SIG-M5 treated with dmso at 0.1 percent for 504 hours (cell line): Measurements from ENCODE around the gene UPP2.

Source experiments
- DNase-seq: peaks from one replicate; lab custom pipeline; 2025; ENCODE audit not compliant: unreplicated experiment; lab: John Stamatoyannopoulos, UW

Gene UPP2

DNA sequence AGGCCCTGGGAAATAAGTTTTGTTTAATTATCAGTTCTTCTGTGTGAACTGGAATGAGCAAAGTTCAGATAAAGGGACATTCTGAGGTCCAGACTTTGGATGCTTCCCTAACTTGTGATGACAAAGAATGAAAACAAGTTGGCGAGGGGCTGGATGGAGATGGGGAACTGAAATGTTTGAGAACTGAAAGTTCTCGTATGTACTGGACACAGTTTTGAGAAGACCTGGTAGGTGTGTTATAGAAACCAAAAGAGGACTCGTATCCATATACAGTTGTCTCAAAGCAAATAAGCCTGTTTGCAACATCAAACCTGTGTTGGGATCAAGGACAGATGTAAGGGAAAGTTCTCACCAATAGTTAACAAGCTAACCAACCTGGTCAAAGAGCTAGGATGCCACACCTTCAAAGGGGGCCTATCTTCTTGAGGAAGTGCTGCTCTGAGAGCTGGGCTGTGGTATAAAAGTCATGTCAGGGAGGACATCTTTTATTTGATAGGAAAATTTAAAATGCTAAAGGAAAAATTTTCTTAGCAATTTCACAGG, at the start of gene UPP2:
TSS of gene UPP2 (plus strand) at position 493 of the 543 bp plus-strand sequence. CDS start 188 bp downstream, outside the sequence.
- no peak for DNase-seq

DNA sequence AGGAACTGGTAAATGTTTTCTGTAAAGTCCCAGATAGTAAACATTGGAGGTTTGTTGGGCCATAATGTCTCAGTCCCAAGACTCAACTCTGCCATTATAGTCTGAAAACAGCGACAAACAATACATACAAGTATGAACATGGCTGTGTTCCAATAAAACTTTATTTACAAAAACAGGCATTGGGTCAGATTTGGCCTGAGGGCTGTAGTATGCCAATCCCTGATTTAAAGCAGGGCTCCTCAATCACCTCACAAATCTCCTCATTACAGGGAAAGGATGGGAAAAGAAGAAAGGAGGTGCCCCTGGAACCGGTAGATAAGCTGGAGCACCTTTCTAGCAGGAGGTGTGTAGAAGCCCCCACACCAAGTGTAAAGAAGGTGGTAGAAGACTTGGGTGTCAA, 48.9 kb upstream of the UPP2 start:
- no peak for DNase-seq

DNA sequence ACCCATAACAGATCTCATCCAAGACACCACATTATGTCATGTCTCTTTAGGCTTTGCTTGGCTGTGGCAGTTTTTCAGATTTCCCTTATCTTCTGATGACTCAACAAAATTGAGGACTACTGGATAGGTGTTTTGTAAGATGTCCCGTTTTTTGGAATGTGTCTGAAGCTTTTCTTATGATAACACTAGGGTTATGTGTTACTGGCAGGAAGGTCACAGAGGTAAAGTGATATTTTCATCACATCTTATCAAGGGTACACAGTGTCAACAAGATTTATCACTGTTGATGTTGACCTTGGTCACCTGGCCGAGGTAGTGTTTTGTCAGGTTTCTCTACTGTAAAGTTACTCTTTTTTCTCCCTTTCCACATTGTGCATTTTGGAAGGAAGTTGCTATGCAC, 44.8 kb upstream of the UPP2 start:
- no peak for DNase-seq

DNA sequence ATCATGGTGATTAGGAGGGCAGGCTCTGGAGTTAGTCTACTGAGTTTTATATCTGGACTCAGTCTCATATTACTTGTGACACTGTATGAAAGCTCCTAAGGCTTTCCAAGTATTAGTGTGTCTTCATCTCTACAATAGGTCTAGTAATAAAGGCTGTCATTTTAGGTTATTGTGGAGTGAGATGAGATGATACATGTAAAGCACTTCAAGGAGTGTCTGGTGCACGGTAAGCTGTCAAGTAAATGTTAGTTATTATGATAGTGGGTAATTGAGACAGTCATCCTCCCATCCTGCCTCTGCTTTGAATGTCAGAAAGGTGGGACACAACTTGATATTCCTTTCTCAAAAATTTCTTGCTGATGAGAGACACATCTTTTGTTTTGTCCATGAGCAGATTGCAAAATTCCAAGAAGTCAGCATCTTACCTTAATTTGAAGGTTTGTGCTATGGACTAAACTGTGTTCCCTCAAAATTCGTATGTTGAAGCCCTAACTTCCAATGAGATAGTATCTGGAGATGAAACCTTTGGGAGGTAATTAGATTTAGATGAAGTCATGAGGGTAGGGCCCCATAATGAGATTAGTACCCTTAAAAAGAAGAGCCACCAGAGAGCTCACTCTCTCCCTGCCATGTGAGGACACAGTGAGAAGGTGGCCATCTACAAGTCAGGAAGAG, 41.4 kb upstream of the UPP2 start:
- no peak for DNase-seq

DNA sequence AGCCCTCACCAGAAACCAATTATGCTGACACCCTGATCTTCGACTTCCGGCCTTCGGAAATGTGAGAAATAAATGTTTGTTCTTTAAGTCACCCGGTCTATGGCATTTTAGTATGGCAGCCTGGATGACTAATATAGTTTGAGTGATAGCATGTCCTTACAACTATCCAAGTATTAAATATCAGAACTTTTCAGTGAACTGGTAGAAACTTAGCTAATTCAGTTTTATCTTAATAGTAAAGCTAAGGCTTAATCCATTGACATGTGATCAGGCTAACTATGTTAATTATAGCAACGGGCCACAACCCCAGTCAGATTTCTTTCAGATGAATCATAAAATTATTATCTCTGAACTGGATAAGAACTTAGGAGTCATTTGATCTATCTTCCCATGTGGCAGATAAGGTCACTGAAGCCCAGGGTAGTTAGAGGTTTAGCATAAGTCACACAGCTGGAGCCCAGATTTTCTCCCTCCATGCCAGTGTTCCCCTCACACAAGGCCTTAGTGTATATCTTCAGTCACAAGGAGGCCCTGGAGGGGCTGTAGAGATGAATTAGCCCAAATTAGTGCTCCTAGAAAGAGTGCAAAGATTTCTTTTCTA, 40.7 kb upstream of the UPP2 start:
- no peak for DNase-seq

DNA sequence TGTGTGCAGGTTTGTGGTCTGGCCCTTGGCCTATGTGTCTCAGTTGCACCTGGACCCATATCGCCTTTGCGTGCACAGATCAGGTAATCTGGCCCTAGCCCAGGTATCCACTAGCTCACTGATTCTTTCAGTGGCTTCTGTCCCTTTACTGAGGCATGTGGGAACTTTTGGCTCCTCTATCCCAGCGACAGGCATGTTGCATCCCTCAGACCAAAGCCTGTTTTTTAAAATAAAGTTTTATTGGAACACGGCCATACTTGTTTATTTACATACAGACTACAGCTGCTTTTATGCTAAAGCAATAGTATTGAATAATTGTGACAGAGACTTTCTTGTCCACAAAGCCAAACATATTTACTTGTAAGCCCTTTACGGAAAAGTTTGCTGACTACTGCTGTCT, 39.9 kb upstream of the UPP2 start:
- no peak for DNase-seq

DNA sequence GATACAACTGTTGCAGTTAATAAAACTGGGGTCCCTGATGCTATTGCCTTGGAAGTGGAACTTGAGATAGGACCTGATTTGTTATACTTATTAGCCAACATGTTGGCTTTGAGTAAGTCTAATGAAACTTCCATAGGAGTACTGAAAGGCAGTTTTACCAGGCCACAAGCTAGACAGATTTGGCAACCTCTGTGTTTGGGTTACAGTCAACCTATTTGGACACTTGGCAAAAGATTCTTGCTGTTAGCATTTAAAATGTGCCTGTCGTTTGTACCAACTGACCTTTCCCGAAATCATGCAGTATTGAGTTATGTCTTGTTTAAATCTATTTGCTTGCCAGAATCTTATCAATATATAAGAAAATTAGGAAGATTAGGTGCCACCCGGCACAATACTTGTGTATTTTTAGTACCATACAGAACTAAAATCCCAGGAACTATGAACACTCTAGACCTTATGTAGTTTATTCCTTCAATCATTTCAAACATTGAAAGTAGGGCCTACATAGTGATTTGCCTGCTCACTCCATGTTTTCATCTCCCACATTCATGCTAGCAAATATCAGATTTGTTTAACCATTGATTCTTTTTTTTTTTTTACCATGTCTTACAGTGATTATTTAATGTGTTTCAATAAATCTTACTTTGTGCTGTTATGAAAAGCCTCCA, 35.5 kb upstream of the UPP2 start:
- no peak for DNase-seq

DNA sequence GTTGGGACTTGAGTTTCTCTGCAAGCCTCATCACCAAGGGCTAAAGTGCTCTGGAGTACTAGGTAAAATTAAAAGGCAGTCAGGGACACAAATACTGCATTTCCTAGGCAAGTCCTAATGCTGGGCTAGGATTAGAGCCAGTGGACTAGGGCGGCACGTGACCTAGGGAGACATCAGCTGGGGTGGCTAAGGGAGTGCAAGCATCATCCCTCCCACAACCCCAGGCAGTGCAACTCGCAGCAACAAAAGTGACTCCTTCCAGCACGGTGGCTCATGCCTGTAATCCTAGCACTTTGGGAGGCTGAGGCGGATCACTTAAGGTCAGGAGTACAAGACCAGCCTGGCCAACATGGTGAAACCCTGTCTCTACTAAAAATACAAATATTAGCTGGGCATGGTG, 30.7 kb upstream of the UPP2 start:
- no peak for DNase-seq

DNA sequence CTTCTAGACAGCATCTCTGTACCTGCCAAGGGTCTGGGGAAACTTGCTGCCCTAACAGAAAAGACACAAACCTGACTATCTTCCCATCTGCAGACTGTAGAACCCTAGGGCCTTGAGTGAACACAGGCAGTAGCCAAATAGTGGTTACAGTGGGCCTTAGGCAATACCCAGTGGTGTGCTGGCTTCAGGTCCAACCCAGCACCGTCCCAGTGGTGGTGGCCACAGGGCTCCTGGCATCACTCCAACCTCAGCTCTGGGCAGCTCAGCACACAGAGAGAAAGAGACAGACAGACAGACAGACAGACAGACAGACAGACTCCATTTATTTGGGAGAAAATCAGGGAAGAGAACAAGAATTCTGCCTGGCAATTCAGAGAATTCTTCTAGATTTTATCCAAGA, 29.3 kb upstream of the UPP2 start:
- no peak for DNase-seq

DNA sequence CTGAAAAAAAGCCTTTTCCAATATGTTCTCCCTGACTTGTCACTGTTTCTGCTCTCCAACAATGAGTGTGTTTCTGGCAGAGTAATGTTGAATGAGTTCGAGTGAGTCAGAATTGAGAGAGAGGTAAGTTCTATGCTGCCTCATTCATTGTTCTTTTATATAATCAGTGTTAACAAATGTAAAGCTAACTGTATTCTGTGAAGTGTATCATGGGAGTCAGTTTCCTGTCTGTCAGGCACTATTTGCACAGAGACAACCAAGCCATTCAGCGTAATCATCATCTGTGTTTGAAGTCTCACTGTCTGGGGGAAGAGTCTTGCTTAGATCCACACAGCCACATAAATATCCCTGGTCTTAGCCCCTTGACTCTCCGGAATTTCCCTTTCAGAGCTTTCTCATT, 22.0 kb upstream of the UPP2 start:
- no peak for DNase-seq

DNA sequence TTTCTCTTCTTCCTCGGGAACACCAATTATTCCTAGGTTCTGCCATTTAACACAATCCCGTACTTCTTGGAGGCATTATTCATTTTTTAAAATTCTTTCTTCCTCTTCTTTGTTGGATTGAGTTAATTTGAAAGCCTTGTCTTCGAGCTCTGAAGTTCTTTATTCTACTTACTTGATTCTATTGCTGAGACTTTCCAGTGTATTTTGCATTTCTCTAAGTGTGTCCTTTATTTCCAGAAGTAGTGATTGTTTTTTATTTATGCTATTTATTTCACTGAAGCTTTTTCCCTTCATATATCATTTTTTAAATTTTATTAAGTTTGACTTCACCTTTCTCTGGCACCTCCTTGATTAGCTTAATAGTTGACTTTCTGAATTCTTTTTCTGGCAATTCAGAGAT, 13.6 kb upstream of the UPP2 start:
- DNase-seq, result no peak

DNA sequence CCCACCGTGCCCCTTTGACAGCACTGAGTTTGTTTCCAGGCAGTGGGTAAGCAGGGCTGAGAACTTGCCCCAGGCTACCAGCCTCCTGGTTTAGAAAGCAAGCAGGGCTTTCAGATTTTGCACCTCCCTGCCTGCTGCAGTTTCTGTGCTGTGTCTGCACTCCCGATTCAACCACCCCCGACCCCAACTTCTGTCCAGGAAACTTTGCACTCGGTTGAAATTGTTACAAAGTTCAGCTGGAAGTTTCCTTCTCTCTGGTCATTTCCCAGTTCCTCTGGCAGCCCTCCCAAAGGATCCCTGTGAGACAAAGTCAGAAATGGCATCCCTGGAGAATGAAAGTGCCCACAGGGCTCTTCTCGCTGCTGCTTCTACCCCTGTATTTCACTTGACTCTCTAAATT, 12.4 kb upstream of the UPP2 start:
- DNase-seq, result no peak

DNA sequence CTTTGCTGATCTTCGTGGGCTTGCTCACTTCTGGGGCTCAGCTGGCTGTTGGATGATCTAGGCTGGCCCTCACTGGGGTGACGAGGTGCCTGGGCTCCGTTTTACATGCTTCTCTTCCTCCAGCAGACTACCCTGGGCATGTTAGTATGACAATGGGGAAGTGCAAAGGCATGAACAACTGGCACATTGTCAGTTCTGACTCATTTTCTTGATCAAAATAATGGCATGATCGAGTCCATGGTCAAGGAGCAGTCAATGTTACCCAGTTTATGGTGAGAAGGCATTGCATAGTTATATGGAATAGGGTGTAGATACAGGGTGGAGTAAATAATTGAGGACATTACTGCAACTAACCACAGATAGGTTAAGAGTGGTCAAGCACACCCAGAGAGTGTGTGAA, 10.0 kb upstream of the UPP2 start:
- DNase-seq, result no peak

DNA sequence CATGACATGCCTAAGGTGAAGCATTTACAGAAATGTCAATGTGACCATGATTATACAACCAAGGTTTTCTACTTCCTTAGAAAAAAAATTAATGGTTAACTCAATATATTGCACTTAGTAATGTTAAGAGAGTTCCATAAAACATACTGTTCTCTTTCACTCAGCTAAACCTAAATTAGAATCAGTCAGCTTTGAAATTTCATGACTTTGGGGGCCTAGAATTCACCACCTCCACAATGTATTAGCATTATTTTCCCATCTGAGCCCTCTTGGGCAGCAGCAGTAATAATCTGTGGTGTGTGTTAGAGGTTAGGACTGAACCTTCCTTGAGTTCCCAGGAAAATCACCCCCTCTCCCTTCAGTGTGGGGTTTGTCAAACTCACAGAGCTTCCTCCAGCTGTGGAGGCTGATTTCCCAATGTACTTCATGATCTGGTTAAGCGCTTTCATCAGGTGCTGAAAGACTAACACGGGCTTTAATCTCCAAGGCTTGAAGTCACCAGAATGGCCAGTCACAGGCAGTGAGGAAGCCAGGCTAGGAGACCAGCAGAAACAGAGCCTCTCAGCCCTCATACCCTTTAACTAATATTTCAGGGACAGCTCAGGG, 7.1 kb upstream of the UPP2 start:
- no peak for DNase-seq

DNA sequence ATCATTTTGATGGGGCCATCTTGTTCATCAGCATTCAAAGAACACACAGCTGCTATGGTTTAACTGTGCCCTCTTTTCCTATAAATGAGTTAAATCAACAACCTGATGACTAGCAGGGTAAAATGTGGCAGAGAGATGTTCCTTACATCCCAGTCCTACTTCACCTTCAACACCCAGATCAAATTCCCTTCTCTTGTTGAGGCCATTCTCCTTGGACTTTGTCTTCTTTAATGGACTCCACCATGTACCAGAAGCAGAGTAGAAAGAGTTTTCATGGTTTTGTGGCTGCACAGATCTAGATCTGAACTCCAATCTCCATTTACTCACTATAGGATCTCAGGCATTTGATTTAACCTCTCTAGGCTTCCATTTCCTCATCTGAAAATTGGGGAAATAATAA, 6.4 kb upstream of the UPP2 start:
- no peak for DNase-seq

DNA sequence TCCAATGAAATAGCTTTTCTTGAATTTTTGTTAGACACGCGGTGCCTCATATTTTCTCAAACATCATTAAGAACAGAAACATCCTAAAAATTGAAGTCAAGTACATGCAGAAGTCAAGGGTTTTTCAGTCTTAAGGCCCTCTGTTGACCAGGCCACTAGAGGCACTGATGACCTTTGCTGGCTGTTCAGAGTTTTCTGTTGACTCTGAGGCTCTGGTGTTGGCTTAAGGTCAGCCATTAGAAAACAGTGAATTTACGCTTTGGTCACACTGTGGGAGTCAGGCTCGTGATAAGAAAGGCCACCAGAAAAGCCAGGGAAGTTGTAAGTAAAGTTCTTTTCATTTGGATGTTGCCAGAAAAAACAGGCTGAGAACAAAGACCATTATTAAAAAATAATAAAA, 5.8 kb upstream of the UPP2 start:
- DNase-seq, result no peak

DNA sequence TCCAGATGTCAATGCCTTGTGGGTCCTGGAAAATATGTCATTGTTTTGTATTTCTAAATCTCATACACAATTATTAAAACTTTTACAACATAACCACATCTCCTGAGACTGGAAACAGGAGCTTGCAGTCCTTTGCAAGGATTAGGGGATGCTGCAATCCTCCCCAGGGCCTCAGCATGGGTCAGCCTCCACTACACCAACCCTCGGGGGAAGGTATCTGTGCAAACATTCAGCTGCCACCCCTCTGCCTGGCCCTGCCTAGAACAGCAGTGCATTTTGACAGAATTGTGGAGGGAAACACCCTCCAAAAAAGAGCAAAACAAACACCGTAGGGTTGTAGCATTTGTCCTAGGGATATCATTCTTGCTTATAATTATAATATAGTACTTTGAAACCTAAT, 4.2 kb upstream of the UPP2 start:
- no peak for DNase-seq

DNA sequence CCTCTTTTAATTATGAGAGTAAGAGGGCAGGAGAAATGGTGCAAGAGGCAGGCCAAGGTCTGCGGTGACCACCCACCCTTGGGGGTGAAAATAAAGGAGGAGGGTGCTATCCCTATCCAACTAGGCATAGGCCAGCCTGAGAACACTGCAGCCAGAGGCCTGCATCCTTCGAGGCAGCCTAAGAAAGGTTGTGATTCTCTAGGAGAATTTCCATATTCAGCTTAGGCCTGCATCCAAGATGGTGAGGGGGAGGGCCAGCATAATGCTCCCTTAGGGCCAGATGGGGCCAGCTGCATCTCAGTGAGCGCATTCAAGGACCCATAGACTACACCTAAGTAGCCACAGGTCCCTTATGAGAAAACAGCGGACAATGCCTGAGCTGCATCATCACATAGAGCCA, 3.5 kb upstream of the UPP2 start:
- DNase-seq, result no peak

DNA sequence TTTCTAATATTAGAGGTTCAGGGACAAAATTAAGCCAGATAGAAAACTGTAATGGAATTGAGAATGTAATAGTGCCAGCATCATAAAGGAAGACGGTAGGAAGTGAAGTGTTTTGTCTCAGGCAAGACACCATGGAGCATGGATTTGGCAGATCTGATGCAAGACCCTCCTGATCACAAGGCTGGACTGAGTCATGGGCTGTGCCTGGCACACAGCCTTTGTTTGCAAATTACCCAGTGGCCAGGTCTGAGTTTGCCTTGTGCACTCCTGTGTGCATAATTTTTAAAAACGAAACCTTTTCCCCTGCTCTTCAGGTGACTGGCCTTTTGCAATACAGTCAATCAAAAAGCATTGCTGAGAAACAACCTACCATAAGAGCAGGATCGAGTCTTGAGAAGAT, 2.0 kb upstream of the UPP2 start:
- DNase-seq, result no peak

DNA sequence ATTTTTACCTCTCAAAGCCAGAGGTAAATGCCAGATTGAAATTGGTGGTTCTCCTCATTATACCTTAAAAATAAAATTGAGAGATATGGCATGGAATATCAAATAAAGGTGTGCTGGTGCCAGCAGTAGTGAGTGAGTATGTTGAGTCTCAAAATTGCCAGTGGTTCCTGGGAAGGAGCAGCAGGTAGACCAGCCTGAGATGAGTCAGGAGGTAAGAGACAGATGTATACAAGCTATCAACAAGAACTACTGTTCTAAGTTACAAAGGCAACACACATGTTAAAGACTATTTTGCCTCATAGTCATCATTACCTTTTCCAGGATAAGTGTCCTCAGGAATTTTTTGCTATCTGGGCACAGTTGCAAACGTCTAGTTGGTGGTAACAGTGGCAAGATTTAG, 1.3 kb upstream of the UPP2 start:
- no peak for DNase-seq

DNA sequence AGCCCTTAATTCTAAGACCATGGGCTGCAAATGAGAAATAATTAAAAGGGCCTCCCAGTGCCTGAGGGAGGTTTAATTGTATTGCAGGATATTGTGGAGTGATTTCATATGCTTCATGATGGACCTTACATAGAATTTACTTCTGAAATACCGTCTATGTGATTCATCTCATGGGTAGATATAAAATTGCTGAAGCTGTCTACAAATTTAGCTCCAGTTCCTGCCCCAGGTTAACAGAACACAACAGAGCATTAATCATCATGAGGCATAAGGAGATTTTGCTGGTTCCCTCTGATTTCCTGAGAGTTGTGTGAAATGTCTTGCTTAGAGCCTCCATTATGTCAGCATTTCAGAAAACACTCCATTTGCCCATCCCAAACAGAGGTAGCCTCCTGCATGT, 770 bp downstream of the UPP2 start:
- DNase-seq, result no peak

DNA sequence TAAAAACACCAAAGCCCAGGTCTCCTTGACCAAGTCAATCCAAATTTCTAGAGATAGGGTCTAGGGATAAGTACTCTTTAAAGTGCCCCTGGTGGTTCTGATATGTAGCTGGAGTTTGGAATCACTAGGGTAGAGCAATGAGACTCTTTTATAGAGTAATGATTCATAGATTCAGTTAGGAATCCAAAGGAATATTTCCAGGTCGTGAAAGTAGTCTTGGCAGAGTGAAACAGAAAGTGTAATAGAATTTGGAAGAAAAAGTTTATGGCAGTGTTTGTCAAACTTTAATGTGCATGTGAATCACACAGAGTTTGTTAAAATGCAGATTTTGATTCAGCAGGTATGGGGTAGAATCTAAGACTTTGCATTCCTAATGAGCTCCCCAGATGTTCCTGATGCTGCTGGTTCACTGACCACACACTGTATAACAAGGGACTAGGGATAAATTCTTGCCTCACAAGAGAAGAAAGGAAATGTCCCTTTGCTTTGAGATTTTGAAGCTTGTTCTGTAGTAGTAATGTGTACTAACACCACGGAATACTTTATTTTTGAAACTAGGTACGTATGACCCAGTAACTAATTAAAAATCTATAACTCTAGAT, 1.8 kb downstream of the UPP2 start:
- no peak for DNase-seq
